Suprapubic skin (tissue), 4 donors: ENCODE measurements around the gene CKAP2. TPM values are rescaled to one million over a fixed set of nuclear protein-coding genes. Genes with fewer than 3 reads are reported as not detected.
"Not testable (repeated sequence)": the region's sequence is repeated elsewhere in the genome, so short reads cannot be mapped to it uniquely, and the experiment has no call there.

ENCODE experiments used
- DNase-seq, 2 donors: peaks; one replicate each; pipeline ENCODE4 v3.0.0-alpha.2; 2019; ENCODE audit warnings: low spot score in 2 of 2
- H3K27ac ChIP-seq: fragments of 200-600 bp; sonication (generic); one replicate; pipeline ENCODE4 v1.5.1; 2019
- H3K27me3 ChIP-seq: fragments of 200-600 bp; sonication (generic); one replicate; pipeline ENCODE4 v1.5.1; 2019
- H3K36me3 ChIP-seq: fragments of 200-600 bp; sonication (generic); one replicate; pipeline ENCODE4 v1.5.1; 2019
- H3K4me1 ChIP-seq: fragments of 200-600 bp; sonication (generic); one replicate; pipeline ENCODE4 v1.5.1; 2019
- H3K4me3 ChIP-seq: fragments of 200-600 bp; sonication (generic); one replicate; pipeline ENCODE4 v1.5.1; 2019; ENCODE audit warnings: mild to moderate bottlenecking
- H3K9me3 ChIP-seq: fragments of 200-600 bp; sonication (generic); one replicate; pipeline ENCODE4 v1.5.1; 2019
- WGBS: methylation state at CpG from one replicate; pipeline ENCODE4 v1.1.5; 2018; 5-methylcytosine and 5-hydroxymethylcytosine counted together
- total RNA-seq, 4 donors: library from RNA; depleted of rRNA; stranded (reverse); fragments of >200 nt; gene quantifications; one replicate each; pipeline ENCODE4 v1.1.0, GENCODE V29; 2016

CKAP2 gene
- total RNA-seq, 4 donors from 2014 or later, result 16.0 to 33.8 (median 24.5) TPM

GRCh38 chr13:52497979-52498378, 42.7 kb downstream of the CKAP2 start:
- WGBS, result 62% methylated on average over 2 of the region's 3 CpGs
- not testable (repeated sequence) for H3K27ac ChIP-seq, H3K4me1 ChIP-seq, H3K27me3 ChIP-seq, H3K36me3 ChIP-seq, H3K4me3 ChIP-seq, DNase-seq, H3K9me3 ChIP-seq

GRCh38 chr13:52502277-52502676, 47.0 kb downstream of the CKAP2 start:
- H3K9me3 ChIP-seq, H3K36me3 ChIP-seq, H3K4me1 ChIP-seq, H3K4me3 ChIP-seq, H3K27me3 ChIP-seq, H3K27ac ChIP-seq, DNase-seq: not testable (repeated sequence)
- 86% methylated on average over 6 of the region's 7 CpGs for WGBS

- not testable (repeated sequence) for H3K4me3 ChIP-seq, H3K9me3 ChIP-seq, DNase-seq, H3K27me3 ChIP-seq, H3K36me3 ChIP-seq, H3K27ac ChIP-seq, H3K4me1 ChIP-seq
- WGBS, result no CpG with 5 or more reads among the region's 1 CpG
Observed at GRCh38 chr13:52505843-52506242, 50.6 kb downstream of the CKAP2 start.

- not testable (repeated sequence) for H3K27ac ChIP-seq, H3K27me3 ChIP-seq, H3K36me3 ChIP-seq, DNase-seq, H3K4me1 ChIP-seq, H3K4me3 ChIP-seq, H3K9me3 ChIP-seq
- WGBS, result no CpG with 5 or more reads among the region's 6 CpGs
Observed at GRCh38 chr13:52509532-52509931, 54.3 kb downstream of the CKAP2 start.

- not testable (repeated sequence) for H3K4me1 ChIP-seq, H3K27ac ChIP-seq, H3K27me3 ChIP-seq, H3K9me3 ChIP-seq, H3K36me3 ChIP-seq, H3K4me3 ChIP-seq, DNase-seq
- WGBS, result no CpG with 5 or more reads among the region's 3 CpGs
Observed at GRCh38 chr13:52510221-52510797, 55.0 kb downstream of the CKAP2 start.

- H3K4me3 ChIP-seq, DNase-seq, H3K9me3 ChIP-seq, H3K36me3 ChIP-seq, H3K27ac ChIP-seq, H3K4me1 ChIP-seq, H3K27me3 ChIP-seq: not testable (repeated sequence)
- WGBS, result 95% methylated on average over 4 of the region's 4 CpGs
Observed at GRCh38 chr13:52511598-52511997, 56.3 kb downstream of the CKAP2 start.

- not testable (repeated sequence) for H3K4me1 ChIP-seq, DNase-seq, H3K27ac ChIP-seq, H3K27me3 ChIP-seq, H3K9me3 ChIP-seq, H3K36me3 ChIP-seq, H3K4me3 ChIP-seq
- WGBS, result 50% methylated on average over 5 of the region's 6 CpGs
Observed at GRCh38 chr13:52513957-52514596, 58.8 kb downstream of the CKAP2 start.

GRCh38 chr13:52523323-52523722, 68.0 kb downstream of the CKAP2 start:
- not testable (repeated sequence) for H3K27me3 ChIP-seq, DNase-seq, H3K36me3 ChIP-seq, H3K4me1 ChIP-seq, H3K27ac ChIP-seq, H3K4me3 ChIP-seq, H3K9me3 ChIP-seq
- WGBS, result no CpG with 5 or more reads among the region's 6 CpGs

Other genes with a start within 250 kb of the CKAP2 start
- gene THSD1, start 49.3 kb upstream of the CKAP2 start, total RNA-seq, result 10 to 100 TPM in 2 of 4 donors, 1 to 10 TPM in 2; 4.9 to 17.1 (median 7.9) TPM
- 100 to 1,000 TPM in 1 of 4 donors, 10 to 100 TPM in 3; 86.0 to 331 (median 95.2) TPM for gene VPS36, start 4.8 kb upstream of the CKAP2 start, total RNA-seq
- 1 to 10 TPM; 1.7 to 5.1 (median 2.6) TPM for gene HNRNPA1L2, start 187.0 kb downstream of the CKAP2 start, total RNA-seq
- gene SUGT1, start 197.4 kb downstream of the CKAP2 start, total RNA-seq, result 10 to 100 TPM; 23.7 to 38.2 (median 28.8) TPM